Coronary artery (tissue), 2 donors: ENCODE results near the gene RHO.

Experiments
- DNase-seq: peaks from one replicate; pipeline ENCODE4 v3.0.0-alpha.2; 2017; ENCODE audit warnings: low spot score
- H3K27ac ChIP-seq, 2 donors: fragments of 200-600 bp; sonication (generic); one replicate each; pipeline ENCODE4 v1.5.1; 2016 to 2019
- H3K4me3 ChIP-seq: fragments of 200-600 bp; sonication (generic); 2 replicates; pipeline ENCODE4 v1.5.1; 2016; ENCODE audit warnings: mild to moderate bottlenecking, moderate library complexity
- TF ChIP-seq, protein P1 (sequence below): fragments of 200-600 bp; sonication (generic); IDR thresholded peaks from one replicate; pipeline ENCODE4 v1.5.1; 2019; ENCODE audit warnings: antibody characterized with exemption

The RHO gene

GRCh38 chr3:129522953-129523352 is 5.5 kb upstream of the RHO start:
- TF ChIP-seq, protein P1, sequence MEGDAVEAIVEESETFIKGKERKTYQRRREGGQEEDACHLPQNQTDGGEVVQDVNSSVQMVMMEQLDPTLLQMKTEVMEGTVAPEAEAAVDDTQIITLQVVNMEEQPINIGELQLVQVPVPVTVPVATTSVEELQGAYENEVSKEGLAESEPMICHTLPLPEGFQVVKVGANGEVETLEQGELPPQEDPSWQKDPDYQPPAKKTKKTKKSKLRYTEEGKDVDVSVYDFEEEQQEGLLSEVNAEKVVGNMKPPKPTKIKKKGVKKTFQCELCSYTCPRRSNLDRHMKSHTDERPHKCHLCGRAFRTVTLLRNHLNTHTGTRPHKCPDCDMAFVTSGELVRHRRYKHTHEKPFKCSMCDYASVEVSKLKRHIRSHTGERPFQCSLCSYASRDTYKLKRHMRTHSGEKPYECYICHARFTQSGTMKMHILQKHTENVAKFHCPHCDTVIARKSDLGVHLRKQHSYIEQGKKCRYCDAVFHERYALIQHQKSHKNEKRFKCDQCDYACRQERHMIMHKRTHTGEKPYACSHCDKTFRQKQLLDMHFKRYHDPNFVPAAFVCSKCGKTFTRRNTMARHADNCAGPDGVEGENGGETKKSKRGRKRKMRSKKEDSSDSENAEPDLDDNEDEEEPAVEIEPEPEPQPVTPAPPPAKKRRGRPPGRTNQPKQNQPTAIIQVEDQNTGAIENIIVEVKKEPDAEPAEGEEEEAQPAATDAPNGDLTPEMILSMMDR: no peak
- DNase-seq: no peak
- Histone ChIP-seq H3K27ac (no peak overlapping the region), H3K4me3 (no peak overlapping the region)

- TF ChIP-seq, protein P1: no peak
- H3K27ac ChIP-seq: no peak overlapping the region
- DNase-seq: no peak
- H3K4me3 ChIP-seq: no peak overlapping the region
These were observed 4.4 kb upstream of the RHO start for GRCh38 chr3:129524081-129524480.

- TF ChIP-seq, protein P1: no peak
- H3K27ac ChIP-seq: no peak overlapping the region
- no peak for DNase-seq
These were observed 3.0 kb upstream of the RHO start for GRCh38 chr3:129525341-129525968.

GRCh38 chr3:129526121-129526900 is 2.1 kb upstream of the RHO start:
- no peak for DNase-seq
- Histone ChIP-seq H3K27ac (no peak overlapping the region), H3K4me3 (no peak overlapping the region)
- TF ChIP-seq, protein P1: no peak

More at GRCh38 chr3:129525341-129525968, 3.0 kb upstream of the RHO start:
- no peak overlapping the region for H3K4me3 ChIP-seq

DNA sequence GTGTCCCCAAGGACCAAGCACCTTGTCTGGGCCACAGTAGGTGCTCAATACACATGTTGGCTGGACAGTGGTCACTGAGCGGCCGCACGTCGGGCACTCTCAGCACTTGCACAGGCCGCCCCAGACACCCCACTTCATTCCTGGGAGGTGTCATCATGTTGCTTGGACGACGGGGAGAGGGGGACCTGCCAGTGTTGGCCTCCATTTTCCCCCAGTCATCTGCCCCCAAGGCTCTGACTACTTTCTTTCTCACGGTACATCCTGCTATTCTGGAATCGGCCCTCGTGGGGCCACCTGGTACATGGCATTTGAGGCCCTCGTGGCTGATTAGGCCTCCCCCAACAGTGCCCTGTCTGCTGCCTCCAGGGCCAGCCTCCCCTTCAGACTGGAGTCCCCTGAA is 1.2 kb upstream of the RHO start:
- no peak for DNase-seq
- TF ChIP-seq, protein P1: no peak
- no peak overlapping the region for H3K27ac ChIP-seq
- H3K4me3 ChIP-seq: no peak overlapping the region

GRCh38 chr3:129529436-129530210 is 1.2 kb downstream of the RHO start:
- H3K4me3 ChIP-seq: no peak overlapping the region
- H3K27ac ChIP-seq: no peak overlapping the region
- TF ChIP-seq, protein P1: no peak
- no peak for DNase-seq
